ENCODE data around the gene SLX4. TPM values are rescaled to one million over a fixed set of nuclear protein-coding genes. Genes with fewer than 3 reads are reported as not detected.

Gene SLX4
- total RNA-seq, 4 donors from 2014 or later, result 1.2 to 2.6 (median 2.5) TPM

DNA sequence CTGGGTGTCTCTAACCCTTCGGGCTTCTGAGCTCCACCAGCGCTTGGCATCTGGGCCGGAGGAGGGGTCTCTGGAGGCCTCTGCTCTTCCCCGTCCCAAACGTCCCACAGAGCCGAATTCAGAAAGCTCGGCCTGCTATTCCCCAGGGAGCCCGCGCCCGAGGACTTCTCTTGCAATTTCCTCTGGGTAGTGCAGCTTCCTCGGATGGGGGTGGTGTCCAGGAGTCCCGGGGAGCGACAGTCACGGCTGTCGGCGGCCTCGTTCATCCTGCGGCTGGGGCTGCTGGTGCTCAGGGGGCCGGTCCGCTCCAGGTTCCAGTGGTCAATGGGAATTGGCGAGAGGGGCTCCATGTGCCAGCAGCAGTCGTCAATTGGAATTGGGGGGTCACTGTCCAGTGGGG is 22.4 kb downstream of the SLX4 start:
- no peak for TF ChIP-seq POLR2A (IDR thresholded peaks at IDR 0.05)
- no peak for TF ChIP-seq CTCF (IDR thresholded peaks at IDR 0.05)
- DNase-seq (ENCODE audit: low spot score in 2 of 2), result no peak
- H3K4me3 ChIP-seq (ENCODE audit: low read depth, poor library complexity, severe bottlenecking), result no peak overlapping the region
- intact Hi-C loops (cut with DNase I; ENCODE audit: low total_unique reads), result no loop called here
- WGBS, 2 donors, result 85 to 91% methylated on average over 19 to 22 of the region's 22 CpGs

DNA sequence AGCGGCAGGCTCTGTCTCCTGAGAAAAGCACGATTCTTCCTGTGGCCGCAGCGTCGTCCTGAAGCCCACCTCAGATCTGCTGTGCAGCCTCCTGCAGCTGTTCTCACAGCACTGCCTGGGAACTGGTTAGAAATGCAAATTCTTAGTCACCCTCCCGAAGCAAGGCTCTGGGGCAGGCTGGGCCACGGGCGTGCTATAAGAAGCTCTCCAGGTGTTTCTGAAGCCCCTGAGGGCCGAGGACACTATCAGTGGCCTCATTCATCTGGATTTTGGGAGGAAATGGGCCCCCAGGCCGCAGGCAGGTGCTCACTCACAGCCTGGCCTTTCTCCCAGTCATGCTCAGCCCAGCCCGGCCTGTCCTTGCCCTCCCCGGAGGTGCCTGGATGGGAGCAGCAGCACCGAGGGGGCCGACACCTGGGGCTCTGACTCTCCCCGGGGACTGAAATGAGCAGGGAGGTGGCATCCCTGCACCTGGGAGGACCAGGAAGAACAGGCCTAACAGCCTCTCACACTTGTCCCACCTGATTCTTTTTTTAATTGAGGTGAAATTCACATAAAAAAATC is 23.8 kb downstream of the SLX4 start:
- no peak overlapping the region for H3K4me3 ChIP-seq (ENCODE audit: low read depth, poor library complexity, severe bottlenecking)
- intact Hi-C loops (cut with DNase I; ENCODE audit: low total_unique reads), result no loop called here
- 76 to 79% methylated on average over 9 to 15 of the region's 15 CpGs for WGBS, 2 donors
- TF ChIP-seq POLR2A (IDR thresholded peaks at IDR 0.05), result no peak
- TF ChIP-seq CTCF (IDR thresholded peaks at IDR 0.05), result no peak
- no peak for DNase-seq (ENCODE audit: low spot score in 2 of 2)

DNA sequence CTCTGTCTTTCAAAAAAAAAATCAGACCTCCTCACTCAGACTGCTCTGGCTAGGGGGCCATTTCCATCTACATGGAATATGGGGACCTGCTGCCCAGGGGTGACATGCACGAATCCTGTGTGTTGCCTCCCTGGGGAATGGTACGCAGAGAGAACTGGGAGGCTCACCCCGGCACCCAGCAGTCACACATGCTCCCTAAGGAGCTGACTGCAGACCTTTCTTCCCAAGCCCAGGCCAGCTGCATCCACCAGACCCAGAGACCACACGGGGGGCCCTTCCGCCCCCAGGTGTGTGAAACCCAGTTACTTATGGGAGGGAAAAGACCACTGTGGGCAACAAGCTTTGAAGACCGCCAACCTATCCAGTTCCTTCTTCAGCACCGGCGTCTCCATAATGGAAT is 27.0 kb downstream of the SLX4 start:
- 93 to 99% methylated on average over 8 of the region's 8 CpGs for WGBS, 2 donors
- TF ChIP-seq CTCF (IDR thresholded peaks at IDR 0.05) (no peak), POLR2A (IDR thresholded peaks at IDR 0.05) (no peak)

DNA sequence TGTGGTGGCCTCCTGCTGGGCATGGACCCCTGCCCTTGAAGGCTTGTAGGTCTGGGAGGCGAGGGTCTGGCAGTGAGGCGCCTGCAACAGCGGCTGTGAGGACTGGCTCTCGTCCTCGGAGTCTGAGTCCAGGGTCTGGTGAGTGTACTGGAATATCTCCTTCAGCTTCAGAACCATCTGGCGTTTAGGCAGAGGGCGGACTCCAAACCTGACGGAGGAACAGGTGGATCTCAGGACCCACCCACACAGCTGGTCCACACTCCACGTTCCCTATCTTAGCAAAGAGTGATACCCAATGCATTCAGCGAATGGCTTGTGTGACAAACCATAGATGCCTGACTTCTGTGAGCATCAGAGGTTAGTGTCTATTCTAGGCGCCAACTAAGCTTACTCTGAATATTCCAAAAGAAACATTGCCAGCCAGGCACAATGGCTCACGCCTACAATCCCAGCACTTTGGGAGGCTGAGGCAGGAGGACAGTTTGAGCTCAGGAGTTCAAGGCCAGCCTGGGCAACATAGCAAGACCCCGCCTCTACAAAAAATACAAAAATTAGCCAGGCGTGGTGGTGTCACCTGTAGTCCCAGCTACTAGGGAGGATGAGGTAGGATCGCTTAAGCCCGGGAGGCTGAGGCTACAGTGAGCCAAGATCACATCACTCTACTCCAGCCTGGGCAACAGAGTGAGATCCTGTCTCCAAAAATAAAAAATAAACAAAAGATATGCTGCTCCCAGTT is 27.9 kb downstream of the SLX4 start:
- TF ChIP-seq POLR2A (IDR thresholded peaks at IDR 0.05), result no peak
- TF ChIP-seq CTCF (IDR thresholded peaks at IDR 0.05), result no peak
- no peak overlapping the region for H3K4me3 ChIP-seq (ENCODE audit: low read depth, poor library complexity, severe bottlenecking)
- WGBS, 2 donors, result 94 to 96% methylated on average over 16 of the region's 16 CpGs
- no peak for DNase-seq (ENCODE audit: low spot score in 2 of 2)
- intact Hi-C loops (cut with DNase I; ENCODE audit: low total_unique reads), result no loop called here

More for the DNA sequence above, 27.0 kb downstream of the SLX4 start:
- no peak overlapping the region for H3K4me3 ChIP-seq (ENCODE audit: low read depth, poor library complexity, severe bottlenecking)
- no peak for DNase-seq (ENCODE audit: low spot score in 2 of 2)
- intact Hi-C loops (cut with DNase I; ENCODE audit: low total_unique reads), result no loop called here

DNA sequence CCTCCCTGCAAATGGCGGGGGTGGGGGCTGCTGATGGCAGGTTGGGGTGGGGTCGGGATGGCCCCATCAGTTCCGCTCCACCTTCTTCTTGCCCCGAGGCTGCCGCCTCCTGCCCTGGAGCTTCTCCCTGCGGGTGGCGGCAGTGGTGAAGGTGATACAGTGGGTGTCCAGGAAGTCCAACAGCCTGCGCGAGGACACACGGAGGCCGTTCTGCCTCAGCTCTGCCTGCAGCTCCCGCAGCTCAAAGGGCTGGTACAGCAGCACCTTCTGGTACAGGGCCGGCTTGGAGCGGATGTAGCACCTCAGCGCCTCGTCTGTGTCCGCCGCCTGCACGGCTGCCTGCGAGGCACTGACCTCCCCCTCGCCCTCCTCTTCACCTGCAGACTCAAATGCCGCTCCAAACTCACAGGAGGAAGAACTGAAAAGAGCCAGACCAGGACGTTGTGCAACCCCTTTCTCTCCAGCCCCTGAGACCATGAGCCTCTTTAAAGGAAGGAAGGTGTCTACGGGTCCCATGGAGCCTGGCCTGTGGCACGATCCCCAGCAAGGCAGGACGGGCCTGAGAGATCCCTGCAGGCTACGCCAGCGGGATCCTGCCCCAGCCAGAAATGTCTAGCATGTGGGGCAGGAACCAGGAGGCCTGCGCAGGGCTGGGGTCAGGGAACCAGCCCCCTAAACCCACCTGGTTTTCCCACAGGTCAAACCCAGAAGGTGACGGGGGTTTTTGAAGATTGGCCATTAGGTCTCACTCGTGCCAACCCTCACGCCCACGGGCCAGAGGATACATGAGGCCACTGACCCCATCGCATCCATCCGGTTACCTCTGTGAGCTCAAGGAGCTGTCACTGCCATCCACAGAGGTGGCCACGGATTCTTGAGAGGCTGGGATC is 28.9 kb downstream of the SLX4 start:
- WGBS, 2 donors, result 93 to 94% methylated on average over 26 to 34 of the region's 36 CpGs
- TF ChIP-seq CTCF (IDR thresholded peaks at IDR 0.05) (no peak), POLR2A (IDR thresholded peaks at IDR 0.05) (no peak)
- intact Hi-C loops (cut with DNase I; ENCODE audit: low total_unique reads), result no loop called here
- DNase-seq (ENCODE audit: low spot score in 2 of 2), result no peak
- no peak overlapping the region for H3K4me3 ChIP-seq (ENCODE audit: low read depth, poor library complexity, severe bottlenecking)

Data from lower leg skin (tissue), 4 donors.